CD14-positive monocyte (primary cell): ENCODE data around the gene DUSP9. TPM values are rescaled to one million over a fixed set of nuclear protein-coding genes. Genes with fewer than 3 reads are reported as not detected.

ENCODE experiments used
- DNase-seq, 3 donors: peaks; one replicate each; pipeline ENCODE4 v3.0.0-alpha.2; 2011 to 2022
- H2AFZ ChIP-seq: 2 replicates; pipeline ENCODE4 v1.6.0; 2012; ENCODE audit warnings: mild to moderate bottlenecking, low read depth, low read length, inconsistent platforms; ENCODE audit not compliant: insufficient read depth, poor library complexity, severe bottlenecking
- H3K27ac ChIP-seq, 2 donors: 1 replicate in 1 of 2; 2 replicates in 1 of 2; pipeline ENCODE4 v1.5.1; 2012 to 2013; ENCODE audit warnings: low read length in 2 of 2, control low read depth in 1 of 2, inconsistent platforms in 1 of 2, low read depth in 1 of 2, mild to moderate bottlenecking in 1 of 2
- H3K27me3 ChIP-seq, 2 donors: one replicate each; pipeline versions ENCODE4 v1.6.0 to v1.6.1; 2011 to 2013; ENCODE audit warnings: low read length in 2 of 2; ENCODE audit not compliant: control insufficient read depth in 2 of 2, insufficient read depth in 2 of 2
- H3K36me3 ChIP-seq, 2 donors: replicated peaks in 1 of 2; 1 replicate in 1 of 2; 2 replicates in 1 of 2; pipeline versions ENCODE4 v1.5.1 to v1.6.1; 2012 to 2013; ENCODE audit warnings: low read length in 2 of 2, control low read depth in 1 of 2, inconsistent platforms in 1 of 2, mild to moderate bottlenecking in 1 of 2; ENCODE audit not compliant: insufficient read depth in 2 of 2, control insufficient read depth in 1 of 2
- H3K4me1 ChIP-seq, 2 donors: 1 replicate in 1 of 2; 2 replicates in 1 of 2; pipeline versions ENCODE4 v1.5.1 to v1.6.1; 2012 to 2013; ENCODE audit warnings: low read length in 2 of 2, control low read depth in 1 of 2, inconsistent platforms in 1 of 2, mild to moderate bottlenecking in 1 of 2, moderate library complexity in 1 of 2; ENCODE audit not compliant: insufficient read depth in 2 of 2, control insufficient read depth in 1 of 2
- H3K4me2 ChIP-seq: replicated peaks from 2 replicates; pipeline ENCODE3; 2012; ENCODE audit warnings: low read length, moderate library complexity, mild to moderate bottlenecking; ENCODE audit not compliant: poor library complexity, severe bottlenecking; ENCODE audit errors: extremely low read depth
- H3K4me3 ChIP-seq, 3 experiments: fragments of 200-600 bp in 1 of 3; sonication (generic) in 1 of 3; replicated peaks in 1 of 3; 1 replicate in 2 of 3; 2 replicates in 1 of 3; pipeline ENCODE4 v1.5.1; 2011 to 2013; ENCODE audit warnings: low read length in 3 of 3, mild to moderate bottlenecking in 3 of 3, control low read depth in 2 of 3, low read depth in 2 of 3, inconsistent platforms in 1 of 3, moderate library complexity in 1 of 3
- H3K79me2 ChIP-seq: 2 replicates; pipeline ENCODE4 v1.6.0; 2012; ENCODE audit warnings: mild to moderate bottlenecking, control low read depth, inconsistent platforms, low read length, moderate library complexity; ENCODE audit not compliant: insufficient read depth
- H3K9ac ChIP-seq: 2 replicates; pipeline ENCODE4 v1.6.0; 2017; ENCODE audit warnings: low read length, mild to moderate bottlenecking; ENCODE audit not compliant: insufficient read depth, poor library complexity, severe bottlenecking
- H3K9me3 ChIP-seq, 2 donors: replicated peaks in 1 of 2; 1 replicate in 1 of 2; 2 replicates in 1 of 2; pipeline versions ENCODE4 v1.5.1 to v1.6.1; 2012 to 2013; ENCODE audit warnings: low read length in 2 of 2, control low read depth in 1 of 2; ENCODE audit not compliant: control insufficient read depth in 1 of 2, insufficient read depth in 1 of 2
- H4K20me1 ChIP-seq: 2 replicates; pipeline ENCODE4 v1.6.0; 2012; ENCODE audit warnings: mild to moderate bottlenecking, low read length, control low read depth, moderate library complexity; ENCODE audit not compliant: insufficient read depth
- H3K27ac Mint-ChIP-seq, 7 donors: one replicate each; pipeline ENCODE4 v1.8.0; 2020; ENCODE audit warnings: mild to moderate bottlenecking in 7 of 7, mixed read lengths in 7 of 7, moderate library complexity in 6 of 7, inconsistent platforms in 2 of 7
- H3K27me3 Mint-ChIP-seq, 3 donors: one replicate each; pipeline ENCODE4 v1.8.0; 2021 to 2022; ENCODE audit warnings: low read depth in 3 of 3, mild to moderate bottlenecking in 3 of 3, mixed read lengths in 3 of 3, moderate library complexity in 3 of 3, inconsistent platforms in 1 of 3
- H3K36me3 Mint-ChIP-seq, 2 donors: one replicate each; pipeline ENCODE4 v1.8.0; 2020; ENCODE audit warnings: mixed read lengths in 2 of 2, inconsistent platforms in 1 of 2, mild to moderate bottlenecking in 1 of 2
- H3K4me1 Mint-ChIP-seq: one replicate; pipeline ENCODE4 v1.8.0; 2020; ENCODE audit warnings: mild to moderate bottlenecking, mixed read lengths
- H3K4me3 Mint-ChIP-seq, 2 donors: one replicate each; pipeline ENCODE4 v1.8.0; 2020; ENCODE audit warnings: mild to moderate bottlenecking in 2 of 2, mixed read lengths in 2 of 2, moderate library complexity in 1 of 2
- H3K9me3 Mint-ChIP-seq, 7 donors: one replicate each; pipeline ENCODE4 v1.8.0; 2020 to 2022; ENCODE audit warnings: mixed read lengths in 7 of 7, mild to moderate bottlenecking in 6 of 7, moderate library complexity in 6 of 7, inconsistent platforms in 2 of 7
- CTCF ChIP-seq: fragments of 200-600 bp; IDR thresholded peaks from one replicate; pipeline ENCODE4 v1.8.0; 2022; ENCODE audit warnings: antibody characterized with exemption, mild to moderate bottlenecking
- WGBS: methylation state at CpG from one replicate; pipeline ENCODE4 v1.1.5; 2013; ENCODE audit warnings: missing lambda C conversion rate; ENCODE audit not compliant: insufficient coverage; 5-methylcytosine and 5-hydroxymethylcytosine counted together
- intact Hi-C, 2 donors: fragments of 100-400 bp; cut with micrococcal nuclease; formaldehyde crosslinking; loops; one replicate each; pipeline versions ENCODE4 v1.15.0 to v1.15.1; 2023
- polyA plus RNA-seq, 3 donors: library from polyadenylated mRNA; depleted of rRNA in 1 of 3; unstranded in 2 of 3; stranded (reverse) in 1 of 3; fragments of 300-500 nt in 2 of 3; fragments of >200 nt in 1 of 3; fragmentation: Illumina TruSeq in 2 of 3; gene quantifications; 1 replicate in 2 of 3; 2 replicates in 1 of 3; pipeline ENCODE4 v1.2.3, GENCODE V29; 2012 to 2021

DUSP9 gene
- polyA plus RNA-seq, 3 donors = not detected

- no peak overlapping the region for H3K4me3 ChIP-seq
- peaks cover 19% of the 10 kb centered on the region for H3K4me1 Mint-ChIP-seq
- peak overlapping the region in 1 of 7 donors; percentile 7 for H3K27ac Mint-ChIP-seq
- no peak for DNase-seq
- no CpG with 5 or more reads among the region's 10 CpGs for WGBS
- no peak overlapping the region for H3K4me2 ChIP-seq
- H4K20me1 ChIP-seq = no peaks in the 10 kb centered on the region
- no peak overlapping the region for H3K4me3 Mint-ChIP-seq
- H3K9me3 Mint-ChIP-seq = peaks cover 0 to 16% (median 5%) of the 10 kb centered on the region in 7 donors
- no peaks in the 10 kb centered on the region for H3K79me2 ChIP-seq
- no peaks in the 10 kb centered on the region for H3K9me3 ChIP-seq
- H2AFZ ChIP-seq = no peak overlapping the region
- no peaks in the 10 kb centered on the region for H3K36me3 ChIP-seq
- no peak for TF ChIP-seq CTCF
- H3K27me3 Mint-ChIP-seq = peaks cover 8 to 46% (median 37%) of the 10 kb centered on the region in 3 donors
- H3K36me3 Mint-ChIP-seq = no peaks in the 10 kb centered on the region
- H3K9ac ChIP-seq = no peak overlapping the region
- peaks cover 2 to 8% of the 10 kb centered on the region in 2 donors for H3K27me3 ChIP-seq
- peaks cover 17 to 22% of the 10 kb centered on the region in 2 donors for H3K4me1 ChIP-seq
- H3K27ac ChIP-seq = no peak overlapping the region
- intact Hi-C loops = no loop called here
These were observed 34.6 kb upstream of the DUSP9 start for GRCh38 chrX:153612413-153612812.

- no peaks in the 10 kb centered on the region for H4K20me1 ChIP-seq
- peaks cover 8 to 9% of the 10 kb centered on the region in 2 donors for H3K27me3 ChIP-seq
- H2AFZ ChIP-seq = no peak overlapping the region
- peaks cover 8 to 9% of the 10 kb centered on the region in 2 donors for H3K4me1 ChIP-seq
- TF ChIP-seq CTCF = no peak
- DNase-seq = no peak
- Mint-ChIP-seq H3K36me3 (no peaks in the 10 kb centered on the region), H3K27me3 (peaks cover 8 to 46% (median 37%) of the 10 kb centered on the region in 3 donors), H3K9me3 (peaks cover 0 to 11% (median 1%) of the 10 kb centered on the region in 7 donors), H3K4me3 (no peak overlapping the region), H3K27ac (no peak overlapping the region), H3K4me1 (peaks cover 4% of the 10 kb centered on the region)
- no CpG with 5 or more reads among the region's 6 CpGs for WGBS
- H3K9me3 ChIP-seq = no peaks in the 10 kb centered on the region
- H3K9ac ChIP-seq = no peak overlapping the region
- no peak overlapping the region for H3K27ac ChIP-seq
- H3K4me3 ChIP-seq = no peak overlapping the region
- H3K79me2 ChIP-seq = no peaks in the 10 kb centered on the region
- intact Hi-C loops = no loop called here
- H3K36me3 ChIP-seq = no peaks in the 10 kb centered on the region
- no peak overlapping the region for H3K4me2 ChIP-seq
These were observed 32.2 kb upstream of the DUSP9 start for GRCh38 chrX:153614818-153615217.
